Measurements from ENCODE around the gene XXYLT1. TPM values are rescaled to one million over a fixed set of nuclear protein-coding genes. Genes with fewer than 3 reads are reported as not detected.
A peak's percentile ranks its signal among the peaks of the same experiment; 100 is the strongest.
"Not testable (repeated sequence)": the region's sequence is repeated elsewhere in the genome, so short reads cannot be mapped to it uniquely, and the experiment has no call there.

Gene XXYLT1
- total and polyA plus RNA-seq, 2 donors = 12.4 to 18.5 TPM

GRCh38 chr3:195189821-195190220, 81.1 kb downstream of the XXYLT1 start:
- Histone ChIP-seq H3K4me3 (ENCODE audit: low read depth, low read length) (no peak overlapping the region), H3K4me1 (ENCODE audit: insufficient read depth) (no peaks in the 10 kb centered on the region), H3K27ac (ENCODE audit: low read depth) (no peak overlapping the region), H3K36me3 (ENCODE audit: insufficient read depth) (no peaks in the 10 kb centered on the region)
- no peak for DNase-seq (ENCODE audit: extremely low spot score)
- WGBS = 93% methylated on average over 1 of the region's 1 CpG

- H3K4me1 ChIP-seq (ENCODE audit: insufficient read depth) = no peaks in the 10 kb centered on the region
- H3K36me3 ChIP-seq (ENCODE audit: insufficient read depth) = no peaks in the 10 kb centered on the region
- WGBS = 88% methylated on average over 3 of the region's 3 CpGs
- no peak for DNase-seq (ENCODE audit: extremely low spot score)
- H3K4me3 ChIP-seq (ENCODE audit: low read depth, low read length) = no peak overlapping the region
- no peak overlapping the region for H3K27ac ChIP-seq (ENCODE audit: low read depth)
These were observed 82.5 kb downstream of the XXYLT1 start for GRCh38 chr3:195188426-195188927.

- no peak for DNase-seq (ENCODE audit: extremely low spot score)
- 23% methylated on average over 5 of the region's 5 CpGs for WGBS
- no peaks in the 10 kb centered on the region for H3K4me1 ChIP-seq (ENCODE audit: insufficient read depth)
- no peaks in the 10 kb centered on the region for H3K36me3 ChIP-seq (ENCODE audit: insufficient read depth)
- no peak overlapping the region for H3K27ac ChIP-seq (ENCODE audit: low read depth)
- no peak overlapping the region for H3K4me3 ChIP-seq (ENCODE audit: low read depth, low read length)
These were observed 83.1 kb downstream of the XXYLT1 start for GRCh38 chr3:195187609-195188425.

GRCh38 chr3:195186710-195187047, 84.3 kb downstream of the XXYLT1 start:
- H3K27ac ChIP-seq (ENCODE audit: low read depth); H3K36me3 ChIP-seq (ENCODE audit: insufficient read depth); DNase-seq (ENCODE audit: extremely low spot score); H3K4me3 ChIP-seq (ENCODE audit: low read depth, low read length); H3K4me1 ChIP-seq (ENCODE audit: insufficient read depth): not testable (repeated sequence)
- WGBS = 91% methylated on average over 6 of the region's 6 CpGs

GRCh38 chr3:195186041-195186709, 84.8 kb downstream of the XXYLT1 start:
- no peak overlapping the region for H3K4me3 ChIP-seq (ENCODE audit: low read depth, low read length)
- no peaks in the 10 kb centered on the region for H3K4me1 ChIP-seq (ENCODE audit: insufficient read depth)
- DNase-seq (ENCODE audit: extremely low spot score) = no peak
- 86% methylated on average over 9 of the region's 9 CpGs for WGBS
- H3K27ac ChIP-seq (ENCODE audit: low read depth) = no peak overlapping the region
- H3K36me3 ChIP-seq (ENCODE audit: insufficient read depth) = no peaks in the 10 kb centered on the region

GRCh38 chr3:195185583-195185982, 85.4 kb downstream of the XXYLT1 start:
- Histone ChIP-seq H3K4me1 (ENCODE audit: insufficient read depth) (no peaks in the 10 kb centered on the region), H3K36me3 (ENCODE audit: insufficient read depth) (no peaks in the 10 kb centered on the region), H3K27ac (ENCODE audit: low read depth) (no peak overlapping the region), H3K4me3 (ENCODE audit: low read depth, low read length) (no peak overlapping the region)
- peak; percentile 41 for DNase-seq (ENCODE audit: extremely low spot score)
- 92% methylated on average over 4 of the region's 4 CpGs for WGBS

- 75% methylated on average over 3 of the region's 3 CpGs for WGBS
- H3K36me3 ChIP-seq (ENCODE audit: insufficient read depth) = no peaks in the 10 kb centered on the region
- no peak for DNase-seq (ENCODE audit: extremely low spot score)
- no peak overlapping the region for H3K4me3 ChIP-seq (ENCODE audit: low read depth, low read length)
- H3K27ac ChIP-seq (ENCODE audit: low read depth) = no peak overlapping the region
- no peaks in the 10 kb centered on the region for H3K4me1 ChIP-seq (ENCODE audit: insufficient read depth)
These were observed 86.1 kb downstream of the XXYLT1 start for GRCh38 chr3:195184716-195185421.

GRCh38 chr3:195183071-195183776, 87.7 kb downstream of the XXYLT1 start:
- H3K36me3 ChIP-seq (ENCODE audit: insufficient read depth) = no peaks in the 10 kb centered on the region
- H3K4me1 ChIP-seq (ENCODE audit: insufficient read depth) = no peaks in the 10 kb centered on the region
- WGBS = 80% methylated on average over 9 of the region's 9 CpGs
- H3K4me3 ChIP-seq (ENCODE audit: low read depth, low read length) = no peak overlapping the region
- H3K27ac ChIP-seq (ENCODE audit: low read depth) = no peak overlapping the region
- no peak for DNase-seq (ENCODE audit: extremely low spot score)

- Histone ChIP-seq H3K4me3 (ENCODE audit: low read depth, low read length) (no peak overlapping the region), H3K36me3 (ENCODE audit: insufficient read depth) (no peaks in the 10 kb centered on the region), H3K4me1 (ENCODE audit: insufficient read depth) (no peaks in the 10 kb centered on the region), H3K27ac (ENCODE audit: low read depth) (no peak overlapping the region)
- 16% methylated on average over 5 of the region's 5 CpGs for WGBS
- peak; percentile 60 for DNase-seq (ENCODE audit: extremely low spot score)
These were observed 88.5 kb downstream of the XXYLT1 start for GRCh38 chr3:195182470-195182795.

- no peak for DNase-seq (ENCODE audit: extremely low spot score)
- peak overlapping the region; percentile 15 for H3K27ac ChIP-seq (ENCODE audit: low read depth)
- no peak overlapping the region for H3K4me3 ChIP-seq (ENCODE audit: low read depth, low read length)
- 65% methylated on average over 7 of the region's 7 CpGs for WGBS
- no peaks in the 10 kb centered on the region for H3K4me1 ChIP-seq (ENCODE audit: insufficient read depth)
- no peaks in the 10 kb centered on the region for H3K36me3 ChIP-seq (ENCODE audit: insufficient read depth)
These were observed 89.1 kb downstream of the XXYLT1 start for GRCh38 chr3:195181741-195182469.

GRCh38 chr3:195181113-195181498, 89.9 kb downstream of the XXYLT1 start:
- DNase-seq (ENCODE audit: extremely low spot score) = no peak
- no peaks in the 10 kb centered on the region for H3K36me3 ChIP-seq (ENCODE audit: insufficient read depth)
- H3K4me3 ChIP-seq (ENCODE audit: low read depth, low read length) = no peak overlapping the region
- H3K27ac ChIP-seq (ENCODE audit: low read depth) = no peak overlapping the region
- 97% methylated on average over 9 of the region's 9 CpGs for WGBS
- no peaks in the 10 kb centered on the region for H3K4me1 ChIP-seq (ENCODE audit: insufficient read depth)

- no peaks in the 10 kb centered on the region for H3K4me1 ChIP-seq (ENCODE audit: insufficient read depth)
- H3K36me3 ChIP-seq (ENCODE audit: insufficient read depth) = no peaks in the 10 kb centered on the region
- 92% methylated on average over 17 of the region's 17 CpGs for WGBS
- DNase-seq (ENCODE audit: extremely low spot score) = no peak
- no peak overlapping the region for H3K27ac ChIP-seq (ENCODE audit: low read depth)
- H3K4me3 ChIP-seq (ENCODE audit: low read depth, low read length) = no peak overlapping the region
These were observed 90.4 kb downstream of the XXYLT1 start for GRCh38 chr3:195180490-195181112.

Measured in urinary bladder (tissue), 4 donors.